ENCODE results near the gene SPDYE2B.
"Not testable (repeated sequence)": the region's sequence is repeated elsewhere in the genome, so short reads cannot be mapped to it uniquely, and the experiment has no call there.

DNA sequence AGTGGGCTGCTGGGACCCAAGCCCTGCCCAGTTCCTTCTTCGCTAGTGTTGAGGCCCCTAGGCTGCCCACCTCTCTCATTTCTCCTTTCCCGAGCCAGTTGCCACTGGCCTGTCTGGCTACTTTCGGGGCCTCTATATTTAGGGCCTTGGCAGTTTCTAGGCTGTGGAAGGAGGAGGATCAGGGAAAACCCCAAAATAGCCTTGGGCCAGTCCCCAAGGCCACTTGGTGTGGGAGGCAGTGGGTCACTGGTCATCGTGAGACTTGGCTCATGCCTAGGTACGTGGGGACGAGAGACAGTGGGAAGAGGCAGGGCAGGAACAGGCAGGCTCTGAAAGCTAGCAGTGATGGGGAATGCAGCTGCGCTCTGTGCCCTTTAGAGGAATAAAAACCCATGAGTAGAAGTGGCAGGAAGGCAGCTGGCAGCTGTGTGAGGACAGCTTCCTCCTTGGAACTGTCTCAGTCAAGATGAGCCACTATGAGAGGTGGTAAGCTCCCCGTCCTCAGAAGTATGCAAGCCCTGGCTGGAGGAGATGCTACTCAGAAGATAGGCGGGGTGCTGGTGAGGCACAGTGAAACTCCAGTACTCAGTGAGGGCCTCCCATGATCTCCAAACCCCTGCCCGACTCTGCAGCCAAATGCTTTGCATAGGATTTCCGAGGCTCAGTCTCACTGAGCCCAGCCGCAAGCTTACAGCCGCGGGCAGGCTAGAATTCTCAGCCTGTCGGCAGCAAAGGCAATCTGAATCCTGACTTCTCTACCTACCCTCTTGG, 36.4 kb upstream of the SPDYE2B start:
- not testable (repeated sequence) for TF ChIP-seq CTCF (optimal IDR thresholded peaks at IDR 0.05 in 1 of 3, IDR thresholded peaks at IDR 0.05 in 1 of 3, conservative IDR thresholded peaks at IDR 0.05 in 1 of 3; ENCODE audit: extremely low read depth in 1 of 3, insufficient read depth in 2 of 3, low read length in 3 of 3); EZH2 (IDR thresholded peaks at IDR 0.05; ENCODE audit: low read length)

Measured in keratinocyte (primary cell).